Measurements from ENCODE around the gene COPG1. TPM values are rescaled to one million over a fixed set of nuclear protein-coding genes. Genes with fewer than 3 reads are reported as not detected.

Gene COPG1
- total RNA-seq, 1 experiment from 2014 or later = 186 TPM

GRCh38 chr3:129278966-129279906 is 29.8 kb downstream of the COPG1 start:
- DNase-seq (ENCODE audit: low spot score) = peak; percentile 55

- DNase-seq (ENCODE audit: low spot score) = no peak
These were observed 30.8 kb downstream of the COPG1 start for GRCh38 chr3:129280183-129280582.

DNA sequence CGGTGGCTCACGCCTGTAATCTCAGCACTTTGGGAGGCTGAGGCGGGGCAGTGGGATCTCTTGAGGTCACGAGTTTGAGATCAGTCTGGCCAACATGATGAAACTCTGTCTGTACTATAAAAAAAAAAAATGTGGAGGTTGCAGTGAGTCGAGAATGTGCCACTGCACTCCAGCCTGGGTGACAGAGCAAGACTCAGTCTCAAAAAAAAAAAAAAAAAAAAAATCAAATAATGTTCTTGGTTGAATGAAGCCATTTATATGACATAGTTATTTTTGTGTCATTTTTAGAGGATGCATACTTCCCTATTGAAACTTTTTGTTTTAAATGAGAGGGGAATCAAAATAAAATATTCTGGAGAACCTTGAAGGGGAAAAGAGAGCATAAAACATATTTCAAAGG is 32.3 kb downstream of the COPG1 start:
- no peak for DNase-seq (ENCODE audit: low spot score)

DNA sequence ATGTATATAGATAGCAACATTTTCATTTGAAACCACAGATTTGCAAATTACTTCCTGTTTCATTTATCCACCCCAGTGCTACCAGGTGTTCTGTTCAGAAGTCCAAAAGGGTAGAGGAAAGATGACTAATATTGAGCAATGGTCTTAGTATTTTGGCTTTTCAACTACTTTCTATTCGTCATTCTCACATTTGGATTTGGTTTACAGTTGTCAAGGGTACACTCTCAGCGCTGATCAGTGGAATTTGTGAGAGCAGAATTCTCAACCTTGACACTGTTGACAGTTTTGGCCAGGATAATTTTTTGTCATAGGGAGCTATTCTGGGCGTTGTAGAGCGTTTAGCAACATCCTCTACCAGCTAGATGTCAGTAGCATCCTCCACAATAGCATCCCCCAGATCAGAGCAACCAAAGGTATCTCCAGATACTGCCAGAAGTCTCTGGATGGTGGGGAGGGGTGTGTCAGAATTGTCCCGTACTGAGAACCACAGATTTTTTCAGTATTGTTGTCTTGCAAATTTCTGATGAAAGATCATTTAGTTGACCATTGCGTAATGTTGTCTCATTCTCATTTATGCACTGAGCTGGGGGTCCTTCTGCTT is 33.4 kb downstream of the COPG1 start:
- DNase-seq (ENCODE audit: low spot score) = no peak

DNA sequence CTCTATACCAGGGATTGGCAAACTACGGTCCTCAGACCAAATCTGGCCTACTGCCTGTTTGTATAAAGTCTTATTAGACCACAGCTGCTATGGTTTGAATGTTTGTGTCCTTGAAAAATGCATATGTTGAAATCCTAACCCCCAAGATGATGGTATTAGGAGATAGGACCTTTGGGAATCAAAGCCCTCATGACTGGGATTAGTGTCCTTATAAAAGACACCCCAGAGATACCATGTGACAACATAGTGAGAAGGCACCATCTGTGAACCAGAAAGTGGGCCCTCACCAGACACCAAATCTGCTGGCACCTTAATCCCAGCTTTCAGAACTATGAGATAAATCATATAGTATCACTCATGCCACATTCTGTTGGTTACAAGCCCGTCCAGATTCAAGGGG is 36.7 kb downstream of the COPG1 start:
- DNase-seq (ENCODE audit: low spot score) = no peak

DNA sequence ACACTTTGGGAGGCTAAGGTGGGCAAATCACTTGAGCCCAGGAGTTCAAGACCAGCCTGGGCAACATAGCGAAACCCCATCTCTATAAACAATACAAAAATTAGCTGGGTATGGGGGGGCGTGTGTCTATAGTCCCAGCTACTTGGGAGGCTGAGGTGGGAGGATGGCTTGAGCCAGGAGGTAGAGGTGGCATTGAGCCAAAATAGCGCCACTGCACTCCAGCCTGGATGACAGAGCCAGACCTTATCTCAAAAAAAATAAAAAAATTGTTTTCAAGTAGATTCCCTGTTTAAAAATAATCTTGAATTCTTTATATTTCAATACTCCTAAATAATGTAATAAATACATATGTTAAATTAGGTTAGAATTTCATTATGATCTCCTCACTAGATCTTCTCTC is 39.0 kb downstream of the COPG1 start:
- no peak for DNase-seq (ENCODE audit: low spot score)

DNA sequence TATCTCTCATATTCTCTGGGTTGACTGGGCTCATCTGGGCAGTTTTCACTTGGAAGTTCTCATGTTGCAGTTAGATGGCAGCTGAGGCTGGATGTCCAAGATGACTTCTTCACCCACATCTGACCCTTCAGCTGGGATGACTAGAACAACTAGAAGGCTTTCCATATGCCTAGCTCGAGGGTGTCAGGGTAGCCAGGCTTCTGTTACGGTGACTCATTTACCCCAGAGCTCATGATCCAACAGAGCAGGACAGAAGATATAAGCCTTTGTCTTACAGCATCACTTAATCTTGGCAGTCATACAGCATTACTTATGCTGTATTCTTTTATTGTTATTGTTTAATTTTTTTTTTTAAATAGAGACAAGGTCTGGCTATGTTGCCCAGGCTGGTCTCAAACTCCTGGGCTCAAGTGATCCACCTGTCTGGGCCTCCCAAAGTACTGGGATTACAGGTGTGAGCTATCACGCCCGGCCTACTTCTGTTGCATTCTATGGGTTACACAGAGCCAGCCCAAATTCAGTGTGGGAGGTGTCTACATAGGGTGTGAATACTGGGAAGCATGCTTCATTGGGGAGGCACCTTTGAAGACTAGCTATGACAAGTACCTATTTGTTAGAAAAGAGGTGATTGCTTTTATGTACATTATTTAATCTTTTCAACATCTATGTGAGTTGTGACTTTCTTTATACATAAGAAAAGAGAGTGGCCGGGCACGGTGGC is 40.0 kb downstream of the COPG1 start:
- DNase-seq (ENCODE audit: low spot score) = no peak

- DNase-seq (ENCODE audit: low spot score) = no peak
These were observed 42.0 kb downstream of the COPG1 start for GRCh38 chr3:129291236-129291886.

- DNase-seq (ENCODE audit: low spot score) = no peak
These were observed 45.9 kb downstream of the COPG1 start for GRCh38 chr3:129295286-129295685.

- no peak for DNase-seq (ENCODE audit: low spot score)
These were observed 54.9 kb downstream of the COPG1 start for GRCh38 chr3:129304146-129304961.

DNA sequence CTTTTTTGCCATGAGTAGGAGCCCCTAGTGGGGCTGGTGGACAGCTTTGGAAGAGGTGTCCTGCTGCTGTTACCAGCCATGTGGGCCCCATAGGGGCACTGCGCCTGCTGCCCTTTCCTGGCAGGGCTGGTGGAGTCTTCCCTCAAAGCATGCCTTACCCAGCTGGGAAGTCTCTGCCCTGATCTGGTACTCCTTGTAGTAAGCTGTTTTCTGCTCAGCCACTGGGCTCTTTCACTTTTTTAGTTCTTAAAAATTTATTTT is 55.5 kb downstream of the COPG1 start:
- DNase-seq (ENCODE audit: low spot score) = no peak

GRCh38 chr3:129305592-129306091 is 56.2 kb downstream of the COPG1 start:
- DNase-seq (ENCODE audit: low spot score) = no peak

DNA sequence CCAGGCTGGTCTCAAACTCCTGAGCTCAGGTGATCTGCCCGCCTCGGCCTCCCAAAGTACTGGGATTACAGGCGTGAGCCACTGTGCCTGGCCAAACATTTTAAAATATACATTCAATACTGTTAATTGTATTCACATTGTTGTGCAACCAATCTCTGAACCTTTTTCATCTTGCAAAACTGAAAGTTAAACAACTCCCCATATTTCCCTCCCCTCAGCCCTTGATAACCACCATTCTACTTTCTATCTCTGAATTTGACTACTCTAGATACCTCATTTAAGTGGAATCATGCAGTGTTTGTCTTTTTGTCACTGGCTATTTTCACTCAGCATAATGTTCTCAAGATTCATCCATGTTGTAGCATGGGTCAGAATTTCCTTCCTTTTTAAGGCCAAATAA is 59.2 kb downstream of the COPG1 start:
- no peak for DNase-seq (ENCODE audit: low spot score)

DNA sequence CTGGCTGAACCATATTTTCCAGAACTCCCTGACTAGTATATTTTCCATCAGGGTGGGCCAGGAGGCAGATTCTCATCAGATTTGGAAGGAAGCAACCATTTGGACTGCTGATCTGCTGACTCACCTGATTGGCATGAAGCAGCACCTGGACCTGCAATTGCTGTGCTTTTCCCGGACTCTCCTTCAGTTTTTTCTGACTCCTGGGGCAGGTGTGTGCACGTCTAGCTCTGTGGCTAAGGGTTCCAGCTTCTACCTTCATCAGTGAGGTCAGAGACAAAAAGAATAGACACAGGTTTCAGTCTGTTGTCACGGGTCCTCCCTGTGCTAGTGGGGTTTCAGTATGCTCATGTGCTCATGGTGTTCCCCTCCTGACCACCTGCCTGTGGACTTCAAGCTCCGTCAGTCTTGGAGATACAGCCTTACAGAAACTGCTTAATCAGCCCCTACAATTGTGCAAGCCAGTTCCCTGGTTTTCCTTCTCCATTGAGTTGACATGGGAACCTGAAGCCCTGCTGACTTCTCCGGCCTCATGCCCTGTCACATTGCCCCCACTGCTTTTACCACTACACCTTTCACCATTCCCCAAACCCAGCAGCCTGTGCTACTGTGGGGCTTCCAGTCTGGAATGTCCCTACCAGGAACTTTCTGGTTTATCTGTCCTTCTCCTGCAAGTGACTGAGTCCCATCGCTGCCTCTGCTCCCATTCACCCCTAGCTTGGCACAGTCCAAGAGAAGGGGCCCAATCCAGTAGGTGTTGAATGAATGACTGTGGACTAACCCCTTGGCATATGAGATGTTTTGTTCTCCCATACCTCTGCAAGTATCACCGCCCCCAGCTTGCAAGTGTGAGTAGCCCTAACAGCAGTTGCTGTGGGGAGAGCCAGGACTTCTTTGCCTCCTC is 61.0 kb downstream of the COPG1 start:
- peak; percentile 52 for DNase-seq (ENCODE audit: low spot score)

DNA sequence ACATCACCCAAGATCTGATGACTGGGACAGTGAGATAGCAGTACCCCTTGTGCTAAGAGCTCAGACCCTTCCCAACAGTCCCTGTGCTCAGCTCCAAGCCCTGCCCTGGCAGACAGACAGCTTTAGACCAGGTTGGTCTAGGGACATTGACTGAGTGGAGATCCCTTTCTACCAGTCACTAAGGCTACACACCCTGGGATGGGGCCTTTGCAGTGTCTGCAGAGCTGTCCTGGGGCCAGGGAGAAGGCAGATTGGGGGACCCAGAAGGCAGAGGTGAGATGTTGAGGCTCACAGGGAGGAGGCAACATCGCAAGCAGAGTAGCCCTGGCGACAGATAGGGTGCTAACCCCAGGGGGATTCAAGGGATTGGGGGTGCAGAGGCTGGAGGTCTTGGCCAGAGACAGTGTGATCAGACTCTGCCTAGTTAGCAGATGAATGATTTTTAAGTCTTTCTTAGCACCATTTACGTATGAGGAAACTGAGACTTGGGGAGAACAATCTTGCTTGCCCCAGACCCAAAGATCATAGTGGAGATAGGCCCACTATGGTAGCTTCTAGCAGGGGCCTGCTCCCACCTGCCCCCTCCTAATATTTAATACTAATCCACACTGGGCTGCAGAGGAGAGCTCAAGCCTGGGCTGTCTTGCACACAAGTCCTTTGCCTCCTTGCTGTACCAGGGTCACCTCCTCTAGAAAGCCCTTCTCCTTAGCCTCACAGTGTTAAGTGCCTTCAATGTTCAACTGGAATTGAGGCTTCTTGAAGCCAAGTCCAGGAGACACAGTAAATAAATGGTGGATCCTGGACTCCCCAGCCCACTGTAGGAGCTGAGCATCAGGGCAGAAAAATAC is 61.9 kb downstream of the COPG1 start:
- DNase-seq (ENCODE audit: low spot score) = no peak

- no peak for DNase-seq (ENCODE audit: low spot score)
These were observed 62.7 kb downstream of the COPG1 start for GRCh38 chr3:129312021-129312639.

DNA sequence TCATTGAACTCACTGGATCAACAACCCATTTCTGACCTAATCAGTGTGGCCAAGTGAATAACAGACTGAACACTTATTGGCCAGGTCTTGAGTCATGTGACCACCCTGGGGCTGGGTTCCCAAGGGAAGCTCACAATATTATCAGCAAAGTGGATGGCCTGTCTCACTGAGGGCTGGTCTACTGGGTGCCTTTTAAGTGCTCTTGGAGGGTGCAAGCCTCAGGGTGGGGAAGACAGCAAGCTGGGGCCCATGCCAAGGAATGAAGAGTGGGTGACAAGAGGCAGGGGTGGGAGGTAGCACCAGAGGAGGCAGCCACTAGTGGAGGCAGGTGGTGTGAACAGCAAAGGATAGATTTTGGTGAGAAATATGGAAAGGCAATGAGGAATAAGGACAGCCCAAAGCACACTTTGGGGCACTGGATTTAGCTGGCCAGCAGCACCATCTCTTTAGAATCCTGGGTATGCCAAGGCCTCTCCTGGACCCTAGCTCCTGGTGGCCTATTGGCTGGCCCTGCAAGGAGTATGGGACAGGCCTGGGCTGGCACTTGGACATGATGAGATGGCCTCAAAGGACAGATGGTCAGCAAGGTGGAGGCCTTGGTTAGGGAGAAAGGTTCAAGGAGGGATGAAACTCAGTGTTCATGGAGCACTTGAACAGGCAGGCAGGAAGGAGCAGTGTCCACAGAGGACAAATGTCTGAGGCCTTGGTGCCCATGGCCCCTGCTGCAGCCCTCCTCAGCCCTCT is 63.4 kb downstream of the COPG1 start:
- DNase-seq (ENCODE audit: low spot score) = peak; percentile 33

- no peak for DNase-seq (ENCODE audit: low spot score)
These were observed 63.9 kb downstream of the COPG1 start for GRCh38 chr3:129313415-129313664.

Measured in HT-29 (cell line).